OCI-LY7 (cell line): ENCODE data around the gene PLD4.

ENCODE experiments used
- CTCF ChIP-seq: fragments of 200-600 bp; sonication (generic); conservative IDR thresholded peaks from 2 replicates; pipeline ENCODE4 v1.5.1; 2014; ENCODE audit warnings: mild to moderate bottlenecking, antibody characterized with exemption, low read length, moderate library complexity, mixed read lengths
- EZH2phosphoT487 ChIP-seq: fragments of 200-600 bp; sonication (generic); IDR thresholded peaks from 2 replicates; pipeline ENCODE4 v1.6.1; 2018; ENCODE audit warnings: low read depth, borderline replicate concordance, mild to moderate bottlenecking, mixed run types, antibody characterized with exemption, low read length, moderate library complexity, mixed read lengths

GRCh38 chr14:104891121-104891551 is 33.5 kb upstream of the PLD4 start:
- TF ChIP-seq CTCF (no peak), EZH2phosphoT487 (no peak)
